K562 (cell line): Measurements from ENCODE around the gene NLK. TPM values are rescaled to one million over a fixed set of nuclear protein-coding genes. Genes with fewer than 3 reads are reported as not detected.

Experiments used
- ARNT ChIP-seq, 2 experiments: fragments of 450-650 bp; IDR thresholded peaks; 2 replicates each; pipeline ENCODE4 v1.6.1; 2016; ENCODE audit warnings: mild to moderate bottlenecking in 1 of 2
- CBX1 ChIP-seq: sonication (generic); IDR thresholded peaks from 2 replicates; pipeline ENCODE4 v1.6.1; 2016; ENCODE audit warnings: antibody characterized with exemption, low read depth, mild to moderate bottlenecking
- CHD4 ChIP-seq: fragments of 200-600 bp; sonication (generic); IDR thresholded peaks from 3 replicates; pipeline ENCODE4 v1.6.1; 2012; ENCODE audit warnings: low read depth, mild to moderate bottlenecking, mixed read lengths, low read length, inconsistent platforms; ENCODE audit not compliant: insufficient read depth, insufficient replicate concordance, poor library complexity, severe bottlenecking
- EHMT2 ChIP-seq: fragments of 450-650 bp; IDR thresholded peaks from 2 replicates; pipeline ENCODE4 v1.6.1; 2018; ENCODE audit warnings: antibody characterized with exemption
- ETS1 ChIP-seq: conservative IDR thresholded peaks from 2 replicates; pipeline ENCODE4 v1.6.1; 2011; ENCODE audit warnings: low read depth, mild to moderate bottlenecking, low read length; ENCODE audit not compliant: control insufficient read depth
- ETV6 ChIP-seq, 3 experiments: fragments of 150-350 bp in 1 of 3; sonication (generic) in 1 of 3; formaldehyde crosslinking in 1 of 3; IDR thresholded peaks; 2 replicates each; pipeline versions ENCODE4 v1.6.1 to v1.8.0; 2014 to 2022; ENCODE audit warnings: borderline replicate concordance in 2 of 3, low read depth in 2 of 3, antibody characterized with exemption in 1 of 3, low read length in 1 of 3, mild to moderate bottlenecking in 1 of 3, missing genetic modification reagents in 1 of 3
- GABPB2 ChIP-seq: fragments of 250-450 bp; sonication (Bioruptor Pico); conservative IDR thresholded peaks from 2 replicates; pipeline ENCODE4 v1.5.1; 2021; ENCODE audit warnings: mild to moderate bottlenecking
- HNRNPLL ChIP-seq: fragments of 200-400 bp; formaldehyde crosslinking; IDR thresholded peaks from 2 replicates; pipeline ENCODE4 v1.6.1; 2017; ENCODE audit warnings: low read length, low read depth, mild to moderate bottlenecking; ENCODE audit not compliant: poor library complexity, severe bottlenecking
- NFE2L1 ChIP-seq: fragments of 450-650 bp; IDR thresholded peaks from 2 replicates; pipeline ENCODE4 v1.6.1; 2016; ENCODE audit warnings: missing genetic modification characterization, low read depth, mild to moderate bottlenecking, missing compliant biosample characterization, moderate library complexity, borderline replicate concordance
- PRDM10 ChIP-seq: fragments of 450-650 bp; IDR thresholded peaks from 2 replicates; pipeline ENCODE4 v1.6.1; 2018; ENCODE audit not compliant: partially characterized antibody
- RFX5 ChIP-seq: IDR thresholded peaks from 2 replicates; pipeline ENCODE4 v1.6.1; 2011; ENCODE audit warnings: low read depth, mild to moderate bottlenecking, improper control_type of control experiment, low read length
- ZNF232 ChIP-seq: sonication (generic); formaldehyde crosslinking; IDR thresholded peaks from 2 replicates; pipeline ENCODE4 v1.8.0; 2022; ENCODE audit warnings: mild to moderate bottlenecking, missing genetic modification reagents
- ZNF518B ChIP-seq: fragments of 250-450 bp; sonication (Bioruptor Pico); IDR thresholded peaks from 2 replicates; pipeline ENCODE4 v1.5.0; 2021; ENCODE audit warnings: mild to moderate bottlenecking, moderate library complexity
- ZNF655 ChIP-seq: fragments of 250-450 bp; sonication (Bioruptor Pico); IDR thresholded peaks from 2 replicates; pipeline ENCODE4 v1.5.0; 2021
- ZNF717 ChIP-seq: fragments of 250-450 bp; sonication (Bioruptor Pico); IDR thresholded peaks from 2 replicates; pipeline ENCODE4 v1.5.0; 2021
- ZNF780A ChIP-seq: fragments of 250-450 bp; sonication (Bioruptor Pico); IDR thresholded peaks from 2 replicates; pipeline ENCODE4 v1.5.0; 2021; ENCODE audit warnings: mild to moderate bottlenecking
- ZNF79 ChIP-seq: fragments of 250-450 bp; sonication (Bioruptor Pico); IDR thresholded peaks from 2 replicates; pipeline ENCODE4 v1.4.0; 2020; ENCODE audit warnings: low read depth, mild to moderate bottlenecking, moderate library complexity
- polyA plus RNA-seq, 8 experiments: library from polyadenylated mRNA; depleted of rRNA in 4 of 8; stranded (reverse) in 5 of 8; unstranded in 3 of 8; fragments of >200 nt; fragmentation: Nextera tagmentation in 2 of 8; fragmentation: Illumina TruSeq in 1 of 8; extraction: Ambion mirVana in 2 of 8; extraction: Trizol in 1 of 8; gene quantifications; 2 replicates each; pipeline versions ENCODE4 v1.2.1 to v1.2.3, GENCODE V29; 2011 to 2014; ENCODE audit warnings: inconsistent platforms in 1 of 8, missing spikeins in 1 of 8
- total RNA-seq, 7 experiments: library from RNA; depleted of rRNA in 6 of 7; stranded (reverse); fragments of >200 nt in 6 of 7; fragmentation: Illumina TruSeq in 2 of 7; extraction: Trizol in 2 of 7; gene quantifications; 2 replicates each; pipeline versions ENCODE4 v1.2.1 to v1.2.3, GENCODE V29; 2011 to 2021; ENCODE audit warnings: low replicate concordance in 1 of 7

The NLK gene
- total and polyA plus RNA-seq, 9 of the 15 experiments (the other 6 are each of a cell fraction or from before 2014, with no cell fraction given) = 10.9 to 59.6 (median 26.7) TPM

GRCh38 chr17:28173031-28173561 is 130.6 kb downstream of the NLK start (continued):
- TF ChIP-seq ZNF717 (no peak), PRDM10 (no peak), GABPB2 (no peak), ETV6 (IDR thresholded peaks at IDR 0.05; ENCODE audit: borderline replicate concordance in 1 of 2, low read depth in 2 of 2, low read length in 1 of 2) (peak in 1 of 2 experiments; percentile 61; a peak in 1 of 4 replicates), ETV6 (CRISPR knock-in tag; IDR thresholded peaks at IDR 0.05; ENCODE audit: borderline replicate concordance) (no peak), RFX5 (no peak), NFE2L1 (tag) (peak; percentile 65; the same call in 1 of the 2 replicates), EHMT2 (no peak), ETS1 (no peak), ARNT (IDR thresholded peaks at IDR 0.05) (peak; percentile 98 to 99), ZNF79 (CRISPR knock-in tag) (0 out of 2 replicates have a peak, but pooled peaks have one; percentile 25), CHD4 (no peak), ZNF518B (CRISPR knock-in tag) (no peak), ZNF232 (CRISPR knock-in tag) (no peak), CBX1 (no peak), ZNF780A (CRISPR knock-in tag) (no peak), ZNF655 (no peak), HNRNPLL (no peak)
